ENCODE data around the gene DUS4L.

DNA sequence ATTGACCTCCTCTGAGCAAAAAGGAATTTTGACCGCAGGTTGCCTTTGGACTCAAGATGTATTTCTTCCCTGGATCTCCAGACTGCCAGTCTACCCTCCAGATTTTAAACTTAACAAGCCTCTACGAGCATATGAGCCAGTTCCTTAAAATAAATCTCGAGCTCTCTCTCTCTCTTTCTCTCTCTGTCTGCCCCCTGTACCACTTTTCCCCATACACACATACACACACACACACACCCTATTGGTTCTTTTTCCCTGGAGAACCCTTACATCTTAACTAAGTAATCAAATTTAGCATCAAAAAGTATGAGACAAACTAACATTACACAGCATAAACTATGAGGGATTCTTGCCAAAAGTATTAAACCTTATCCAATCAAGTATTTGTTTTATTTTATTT is 27.6 kb downstream of the DUS4L start:
- TF ChIP-seq, protein P1, sequence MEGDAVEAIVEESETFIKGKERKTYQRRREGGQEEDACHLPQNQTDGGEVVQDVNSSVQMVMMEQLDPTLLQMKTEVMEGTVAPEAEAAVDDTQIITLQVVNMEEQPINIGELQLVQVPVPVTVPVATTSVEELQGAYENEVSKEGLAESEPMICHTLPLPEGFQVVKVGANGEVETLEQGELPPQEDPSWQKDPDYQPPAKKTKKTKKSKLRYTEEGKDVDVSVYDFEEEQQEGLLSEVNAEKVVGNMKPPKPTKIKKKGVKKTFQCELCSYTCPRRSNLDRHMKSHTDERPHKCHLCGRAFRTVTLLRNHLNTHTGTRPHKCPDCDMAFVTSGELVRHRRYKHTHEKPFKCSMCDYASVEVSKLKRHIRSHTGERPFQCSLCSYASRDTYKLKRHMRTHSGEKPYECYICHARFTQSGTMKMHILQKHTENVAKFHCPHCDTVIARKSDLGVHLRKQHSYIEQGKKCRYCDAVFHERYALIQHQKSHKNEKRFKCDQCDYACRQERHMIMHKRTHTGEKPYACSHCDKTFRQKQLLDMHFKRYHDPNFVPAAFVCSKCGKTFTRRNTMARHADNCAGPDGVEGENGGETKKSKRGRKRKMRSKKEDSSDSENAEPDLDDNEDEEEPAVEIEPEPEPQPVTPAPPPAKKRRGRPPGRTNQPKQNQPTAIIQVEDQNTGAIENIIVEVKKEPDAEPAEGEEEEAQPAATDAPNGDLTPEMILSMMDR (IDR thresholded peaks at IDR 0.05): no peak
- TF ChIP-seq POLR2A (IDR thresholded peaks at IDR 0.05): no peak

Data from Peyer's patch (tissue), 4 donors.